Heart left ventricle (tissue), 16 donors: ENCODE data around the gene MROH7. TPM values are rescaled to one million over a fixed set of nuclear protein-coding genes. Genes with fewer than 3 reads are reported as not detected.

ENCODE experiments used
- ATAC-seq, 4 donors: fragments of 200-7000 bp; cut with Tn5 transposase; one replicate each; pipeline ENCODE4 v1.9.1; 2020 to 2022; ENCODE audit warnings: moderate library complexity in 4 of 4, mild to moderate bottlenecking in 3 of 4, moderate number of reproducible peaks in 1 of 4
- DNase-seq, 5 donors: peaks; one replicate each; pipeline ENCODE4 v3.0.0-alpha.2; 2020
- H3K27ac ChIP-seq, 12 donors: fragments of 200-600 bp; sonication (generic) in 4 of 12; one replicate each; pipeline versions ENCODE4 v1.5.0 to v1.8.0; 2016 to 2022; ENCODE audit warnings: mild to moderate bottlenecking in 2 of 12
- H3K27me3 ChIP-seq, 9 donors: fragments of 200-600 bp; sonication (generic) in 2 of 9; one replicate each; pipeline versions ENCODE4 v1.5.1 to v1.8.0; 2016 to 2022; ENCODE audit warnings: mild to moderate bottlenecking in 3 of 9
- H3K36me3 ChIP-seq, 9 donors: fragments of 200-600 bp; sonication (generic) in 2 of 9; one replicate each; pipeline versions ENCODE4 v1.5.0 to v1.8.0; 2018 to 2022; ENCODE audit warnings: mild to moderate bottlenecking in 2 of 9
- H3K4me1 ChIP-seq, 12 donors: fragments of 200-600 bp; sonication (generic) in 4 of 12; one replicate each; pipeline versions ENCODE4 v1.5.0 to v1.8.0; 2016 to 2022; ENCODE audit warnings: mild to moderate bottlenecking in 3 of 12
- H3K4me3 ChIP-seq, 12 donors: fragments of 200-600 bp; sonication (generic) in 4 of 12; one replicate each; pipeline versions ENCODE4 v1.5.0 to v1.8.0; 2017 to 2022; ENCODE audit warnings: mild to moderate bottlenecking in 9 of 12, moderate library complexity in 4 of 12
- H3K9me3 ChIP-seq, 12 donors: fragments of 200-600 bp; sonication (generic) in 4 of 12; one replicate each; pipeline versions ENCODE4 v1.5.0 to v1.8.0; 2016 to 2022; ENCODE audit warnings: mild to moderate bottlenecking in 1 of 12
- POLR2A ChIP-seq, 2 donors: fragments of 450-650 bp; IDR thresholded peaks; one replicate each; pipeline ENCODE4 v1.6.1; 2017; ENCODE audit warnings: antibody characterized with exemption in 2 of 2, mild to moderate bottlenecking in 2 of 2, moderate library complexity in 2 of 2
- WGBS, 4 donors: extraction: QIAGEN DNeasy Blood & Tissue Kit in 2 of 4; methylation state at CpG; one replicate each; pipeline versions ENCODE4 v1.1.5 to v1.1.7; 2013 to 2018; 5-methylcytosine and 5-hydroxymethylcytosine counted together
- intact Hi-C, 10 donors: fragments of 100-400 bp; cut with DNase I; formaldehyde crosslinking; loops; one replicate each; pipeline versions ENCODE4 v1.11.1 to v1.14.2; 2022
- polyA plus RNA-seq, 2 donors: library from polyadenylated mRNA; stranded (reverse); fragments of 200-250 nt; gene quantifications; one replicate each; pipeline ENCODE4 v1.2.3, GENCODE V29; 2013
- total RNA-seq, 9 donors: library from RNA; depleted of rRNA in 2 of 9; stranded (reverse); fragments of >200 nt in 2 of 9; fragmentation: NEBNext Ultra II Directional in 3 of 9; extraction: Animal tissue kit (Norgen Biotek cat#: 25700) in 3 of 9; gene quantifications; one replicate each; pipeline versions ENCODE4 v1.1.0 to v1.2.4, GENCODE V29; 2016 to 2023
- TF ChIP-seq, protein P1 (sequence below), 12 donors: fragments of 200-600 bp; sonication (generic) in 4 of 12; IDR thresholded peaks; one replicate each; pipeline versions ENCODE4 v1.5.0 to v1.8.0; 2018 to 2022; ENCODE audit warnings: antibody characterized with exemption in 12 of 12, mild to moderate bottlenecking in 5 of 12
- donor health status: ischemic (EF 13 %, LVEDD 7.1; RV severe dilation, severe dysfunction).
- donor health status: healthy with polysubstance abuse.
- donor health status: DM: no; HTN: yes; CAD: no.
- donor health status: DM: no; HTN: no; CAD: no.
- donor health status: ischemic (EF 25% LVEDD 6.9; RV normal size, moderate dysfunction).
- donor health status: ischemic (EF 25% LVEDD 5.7; RV mildly dilated, moderate dysfunction).
- donor health status: healthy.
- donor health status: DM: yes; HTN: yes; CAD: no.
- donor health status: ischemic (EF 35%, LVEDD 5.7; RV mildly dilated, moderate dysfunction).
- donor health status: nonischemic (EF 11% LVEDD 7.7; RV severe dilation, severe dysfunction).
- donor health status: DM: yes; HTN: yes; CAD: no.
- donor health status: PGD.
- donor health status: ischemic (EF 29% LVEDD 5.4; RV normal size, mild dysfunction).
- donor health status: nonischemic (EF 23%, LVEDD 6.1; RV moderate dilation, normal function).

MROH7 gene
- total and polyA plus RNA-seq, 11 donors = 2.3 to 18.6 (median 9.2) TPM

DNA sequence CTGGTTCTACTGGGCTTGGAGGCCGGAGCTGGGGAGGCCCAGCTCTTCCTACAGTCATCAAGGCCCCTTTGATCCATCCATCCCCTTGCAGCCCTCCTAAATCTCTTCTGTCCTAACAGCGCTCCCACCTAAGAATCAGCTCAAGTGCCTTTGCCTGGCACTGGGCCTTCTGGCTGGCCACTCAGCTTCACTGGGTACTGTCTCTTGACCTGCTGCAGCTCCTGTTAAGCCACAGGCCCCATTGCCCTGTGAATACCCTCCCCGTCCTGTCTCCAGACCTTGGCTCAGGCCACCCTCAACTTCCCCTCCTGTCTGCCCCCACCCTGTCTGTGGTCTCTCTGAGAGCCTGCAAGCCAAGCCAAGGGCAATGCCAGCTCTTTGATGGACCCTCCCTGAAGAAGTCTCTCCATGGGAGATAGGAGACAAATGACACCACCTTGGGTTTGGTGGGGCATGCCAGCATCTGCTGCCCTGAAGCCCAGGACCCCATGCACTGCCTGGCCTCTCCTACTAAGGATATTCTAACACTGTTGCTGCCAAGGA is 45.6 kb upstream of the MROH7 start:
- no peak for TF ChIP-seq POLR2A (IDR thresholded peaks at IDR 0.05)
- TF ChIP-seq, protein P1, sequence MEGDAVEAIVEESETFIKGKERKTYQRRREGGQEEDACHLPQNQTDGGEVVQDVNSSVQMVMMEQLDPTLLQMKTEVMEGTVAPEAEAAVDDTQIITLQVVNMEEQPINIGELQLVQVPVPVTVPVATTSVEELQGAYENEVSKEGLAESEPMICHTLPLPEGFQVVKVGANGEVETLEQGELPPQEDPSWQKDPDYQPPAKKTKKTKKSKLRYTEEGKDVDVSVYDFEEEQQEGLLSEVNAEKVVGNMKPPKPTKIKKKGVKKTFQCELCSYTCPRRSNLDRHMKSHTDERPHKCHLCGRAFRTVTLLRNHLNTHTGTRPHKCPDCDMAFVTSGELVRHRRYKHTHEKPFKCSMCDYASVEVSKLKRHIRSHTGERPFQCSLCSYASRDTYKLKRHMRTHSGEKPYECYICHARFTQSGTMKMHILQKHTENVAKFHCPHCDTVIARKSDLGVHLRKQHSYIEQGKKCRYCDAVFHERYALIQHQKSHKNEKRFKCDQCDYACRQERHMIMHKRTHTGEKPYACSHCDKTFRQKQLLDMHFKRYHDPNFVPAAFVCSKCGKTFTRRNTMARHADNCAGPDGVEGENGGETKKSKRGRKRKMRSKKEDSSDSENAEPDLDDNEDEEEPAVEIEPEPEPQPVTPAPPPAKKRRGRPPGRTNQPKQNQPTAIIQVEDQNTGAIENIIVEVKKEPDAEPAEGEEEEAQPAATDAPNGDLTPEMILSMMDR (IDR thresholded peaks at IDR 0.05) = no peak
- Histone ChIP-seq H3K9me3 (no peaks in the 10 kb centered on the region), H3K4me1 (peaks cover 0 to 42% (median 0%) of the 10 kb centered on the region in 12 donors), H3K4me3 (no peak overlapping the region), H3K36me3 (peaks cover 0 to 70% (median 29%) of the 10 kb centered on the region in 9 donors), H3K27ac (peak overlapping the region in 3 of 12 donors; percentile 8 to 42 (median 41)), H3K27me3 (no peaks in the 10 kb centered on the region)
- WGBS, 4 donors = 64 to 72% (median 66%) methylated on average over 3 of the region's 3 CpGs
- DNase-seq (no peak), ATAC-seq (peak in 3 of 4 donors; percentile 21 to 25 (median 21))
- intact Hi-C loops = no loop called here

GRCh38 chr1:54596756-54597155 is 44.8 kb upstream of the MROH7 start:
- Histone ChIP-seq H3K9me3 (no peaks in the 10 kb centered on the region), H3K27me3 (no peaks in the 10 kb centered on the region), H3K36me3 (peaks cover 0 to 71% (median 24%) of the 10 kb centered on the region in 9 donors), H3K4me1 (peaks cover 0 to 35% (median 0%) of the 10 kb centered on the region in 12 donors), H3K27ac (peak overlapping the region in 2 of 12 donors; percentile 24 to 41), H3K4me3 (no peak overlapping the region)
- no peak for DNase-seq
- intact Hi-C loops = no loop called here
- no peak for ATAC-seq
- WGBS, 4 donors = 58 to 83% (median 77%) methylated on average over 3 of the region's 3 CpGs
- TF ChIP-seq, protein P1 (IDR thresholded peaks at IDR 0.05) = no peak
- no peak for TF ChIP-seq POLR2A (IDR thresholded peaks at IDR 0.05)

- TF ChIP-seq, protein P1 (IDR thresholded peaks at IDR 0.05) = no peak
- no peak for TF ChIP-seq POLR2A (IDR thresholded peaks at IDR 0.05)
- Histone ChIP-seq H3K9me3 (no peaks in the 10 kb centered on the region), H3K27me3 (no peaks in the 10 kb centered on the region), H3K27ac (peak overlapping the region in 1 of 12 donors; percentile 1), H3K36me3 (peaks cover 0 to 72% (median 24%) of the 10 kb centered on the region in 9 donors), H3K4me1 (peaks cover 0 to 28% (median 0%) of the 10 kb centered on the region in 12 donors), H3K4me3 (no peak overlapping the region)
- DNase-seq (no peak), ATAC-seq (no peak)
- intact Hi-C loops = no loop called here
- WGBS, 4 donors = 73 to 75% (median 74%) methylated on average over 3 of the region's 3 CpGs
Observed at GRCh38 chr1:54597455-54598030, 44.0 kb upstream of the MROH7 start.

GRCh38 chr1:54599211-54599823 is 42.3 kb upstream of the MROH7 start:
- no peaks in the 10 kb centered on the region for H3K27me3 ChIP-seq
- no peak overlapping the region for H3K4me3 ChIP-seq
- H3K27ac ChIP-seq = peak overlapping the region in 2 of 12 donors; percentile 22 to 43
- ATAC-seq (no peak), DNase-seq (no peak)
- H3K4me1 ChIP-seq = peaks cover 0 to 13% (median 0%) of the 10 kb centered on the region in 12 donors
- intact Hi-C loops = no loop called here
- WGBS, 4 donors = 63 to 78% (median 76%) methylated on average over 13 of the region's 13 CpGs
- TF ChIP-seq, protein P1 (IDR thresholded peaks at IDR 0.05) = no peak
- no peak for TF ChIP-seq POLR2A (IDR thresholded peaks at IDR 0.05)
- H3K9me3 ChIP-seq = no peaks in the 10 kb centered on the region
- H3K36me3 ChIP-seq = peaks cover 0 to 70% (median 26%) of the 10 kb centered on the region in 9 donors
